HG03521 (cell line): ENCODE results near the gene PDE4D.
"Not testable (repeated sequence)": the region's sequence is repeated elsewhere in the genome, so short reads cannot be mapped to it uniquely, and the experiment has no call there.

ENCODE experiments used
- ATAC-seq: cut with Tn5 transposase; IDR thresholded peaks from one replicate; pipeline ENCODE4 v1.9.1; 2021; ENCODE audit warnings: mild to moderate bottlenecking, moderate library complexity; ENCODE audit not compliant: unreplicated experiment

PDE4D gene

GRCh38 chr5:59800347-59800893 lies 93.1 kb downstream of the PDE4D start:
- peak; percentile 9 for ATAC-seq

GRCh38 chr5:59799668-59800346 lies 93.7 kb downstream of the PDE4D start:
- ATAC-seq, result peak; percentile 41

GRCh38 chr5:59798862-59799667 lies 94.5 kb downstream of the PDE4D start:
- ATAC-seq, result peak; percentile 59

- ATAC-seq, result no peak
Measured at GRCh38 chr5:59795141-59795540, 98.4 kb downstream of the PDE4D start.

- no peak for ATAC-seq
Measured at GRCh38 chr5:59792983-59793585, 100.4 kb downstream of the PDE4D start.

- ATAC-seq, result no peak
Measured at GRCh38 chr5:59791617-59792016, 101.9 kb downstream of the PDE4D start.

- no peak for ATAC-seq
Measured at GRCh38 chr5:59790776-59791475, 102.6 kb downstream of the PDE4D start.

GRCh38 chr5:59790376-59790775 lies 103.2 kb downstream of the PDE4D start:
- ATAC-seq, result peak; percentile 58

- no peak for ATAC-seq
Measured at GRCh38 chr5:59789894-59790293, 103.6 kb downstream of the PDE4D start.

GRCh38 chr5:59789197-59789596 lies 104.3 kb downstream of the PDE4D start:
- ATAC-seq, result no peak

- no peak for ATAC-seq
Measured at GRCh38 chr5:59786334-59786805, 107.2 kb downstream of the PDE4D start.

- ATAC-seq, result no peak
Measured at GRCh38 chr5:59785676-59786333, 107.7 kb downstream of the PDE4D start.

GRCh38 chr5:59784708-59785107 lies 108.8 kb downstream of the PDE4D start:
- ATAC-seq, result not testable (repeated sequence)

- ATAC-seq, result no peak
Measured at GRCh38 chr5:59783264-59783663, 110.3 kb downstream of the PDE4D start.

- no peak for ATAC-seq
Measured at GRCh38 chr5:59782856-59783255, 110.7 kb downstream of the PDE4D start.

GRCh38 chr5:59779453-59779852 lies 114.1 kb downstream of the PDE4D start:
- no peak for ATAC-seq

- no peak for ATAC-seq
Measured at GRCh38 chr5:59777028-59777427, 116.5 kb downstream of the PDE4D start.

- no peak for ATAC-seq
Measured at GRCh38 chr5:59773294-59773693, 120.2 kb downstream of the PDE4D start.

- no peak for ATAC-seq
Measured at GRCh38 chr5:59772757-59773156, 120.8 kb downstream of the PDE4D start.

- ATAC-seq, result no peak
Measured at GRCh38 chr5:59772206-59772605, 121.3 kb downstream of the PDE4D start.
